ENCODE data around the gene MLST8. TPM values are rescaled to one million over a fixed set of nuclear protein-coding genes. Genes with fewer than 3 reads are reported as not detected.

MLST8 gene
- total RNA-seq (10 to 100 TPM; 30.6 to 48.5 (median 37.1) TPM), polyA plus RNA-seq (10 to 100 TPM; 41.4 to 58.7 (median 42.0) TPM)

- peak; percentile 94 for DNase-seq
- Histone ChIP-seq H3K27ac (peak within 1 kb of the TSS; percentile 97 to 100 (median 98)), H3K27me3 (no peaks in the 10 kb centered on the region)
Observed at GRCh38 chr16:2205104-2205966, at the start of gene MLST8. Gene MLST8 (plus strand): TSS chr16:2205454. CDS start chr16:2206086, 632 bp downstream.

GRCh38 chr16:2155977-2156848 is 49.0 kb upstream of the MLST8 start:
- Histone ChIP-seq H3K4me3 (peak overlapping the region; percentile 51 to 76 (median 74)), H3K36me3 (peaks cover 0 to 6% (median 2%) of the 10 kb centered on the region in 4 donors), H3K27me3 (no peaks in the 10 kb centered on the region), H3K9me3 (no peaks in the 10 kb centered on the region), H3K27ac (peak overlapping the region; percentile 90 to 96 (median 94)), H3K4me1 (peaks cover 0 to 90% (median 84%) of the 10 kb centered on the region in 4 donors)
- intact Hi-C loops (cut with DNase I): loop anchor here (2.0 kb wide), 2 partner anchors 49 to 67 kb away; partner anchors contain the start of genes E4F1 and MLST8
- TF ChIP-seq POLR2AphosphoS5 (IDR thresholded peaks at IDR 0.05) (peak in 2 of 4 donors; percentile 35 to 56), EP300 (IDR thresholded peaks at IDR 0.05) (no peak), CTCF (IDR thresholded peaks at IDR 0.05) (no peak), POLR2A (IDR thresholded peaks at IDR 0.05) (no peak)
- 5 to 8% methylated on average over 47 of the region's 47 CpGs for WGBS, 2 donors
- DNase-seq: no peak

More at GRCh38 chr16:2205104-2205966, at the start of gene MLST8:
- WGBS, 2 donors: 0 to 1% methylated on average over 93 of the region's 93 CpGs
- intact Hi-C loops (cut with DNase I): loop anchor here (2.0 to 5.0 kb wide), 2 partner anchors 47 to 49 kb away; partner anchors contain the start of gene ECI1
- H3K9me3 ChIP-seq: no peaks in the 10 kb centered on the region
- TF ChIP-seq EP300 (IDR thresholded peaks at IDR 0.05): peak in 1 of 4 donors; percentile 8
- TF ChIP-seq POLR2A (IDR thresholded peaks at IDR 0.05): peak; percentile 54 to 71
- peak; percentile 76 to 97 (median 88) for TF ChIP-seq POLR2AphosphoS5 (IDR thresholded peaks at IDR 0.05)
- TF ChIP-seq CTCF (IDR thresholded peaks at IDR 0.05): no peak
- H3K36me3 ChIP-seq: peaks cover 13 to 36% (median 23%) of the 10 kb centered on the region in 4 donors
- H3K4me1 ChIP-seq: peaks cover 0 to 20% (median 18%) of the 10 kb centered on the region in 4 donors
- peak within 1 kb of the TSS; percentile 83 to 89 (median 88) for H3K4me3 ChIP-seq

- H3K27ac ChIP-seq: peak overlapping the region; percentile 90 to 96 (median 94)
- intact Hi-C loops (cut with DNase I): loop anchor here (2.0 kb wide), 1 partner anchor 48 kb away; the partner anchor contains the start of gene MLST8
Observed at GRCh38 chr16:2156849-2157224, 48.4 kb upstream of the MLST8 start.

More at GRCh38 chr16:2156849-2157224, 48.4 kb upstream of the MLST8 start:
- TF ChIP-seq CTCF (IDR thresholded peaks at IDR 0.05) (no peak), POLR2AphosphoS5 (IDR thresholded peaks at IDR 0.05) (no peak), POLR2A (IDR thresholded peaks at IDR 0.05) (no peak), EP300 (IDR thresholded peaks at IDR 0.05) (no peak)
- Histone ChIP-seq H3K9me3 (no peaks in the 10 kb centered on the region), H3K36me3 (no peaks in the 10 kb centered on the region), H3K27me3 (no peaks in the 10 kb centered on the region), H3K4me3 (peak overlapping the region in 3 of 4 donors; percentile 74 to 76 (median 75)), H3K4me1 (peaks cover 0 to 90% (median 84%) of the 10 kb centered on the region in 4 donors)
- DNase-seq: no peak
- 64 to 74% methylated on average over 5 of the region's 5 CpGs for WGBS, 2 donors
